ENCODE results near the gene PALLD. TPM values are rescaled to one million over a fixed set of nuclear protein-coding genes. Genes with fewer than 3 reads are reported as not detected.

PALLD gene
- total and polyA plus RNA-seq, 2 of the 8 experiments (the other 6 are each of a cell fraction or from before 2014, with no cell fraction given): 10.5 to 25.0 TPM

DNA sequence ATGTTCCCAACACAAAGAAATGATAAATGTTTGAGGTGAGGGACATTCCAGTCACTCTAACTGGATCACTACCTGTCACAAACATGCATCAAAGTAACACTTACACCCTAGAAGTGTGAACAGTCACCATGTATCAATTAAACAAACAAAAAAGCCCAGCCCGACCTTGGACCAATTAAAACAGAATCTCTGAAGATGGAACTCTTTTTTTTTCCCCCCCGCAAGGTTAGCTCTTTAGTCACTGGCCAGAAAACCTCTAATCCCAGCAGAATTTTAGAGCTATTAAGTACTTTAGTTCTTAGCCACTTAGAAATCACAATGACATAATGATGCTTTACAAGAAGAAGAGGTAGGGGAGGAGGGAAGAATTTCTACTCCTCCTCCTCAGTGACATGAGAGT, 154.5 kb downstream of the PALLD start:
- no peak for FAIRE-seq
- Histone ChIP-seq H3K36me3 (ENCODE audit: control insufficient read depth in 2 of 4, insufficient read depth in 4 of 4, low read length in 3 of 4) (no peaks in the 10 kb centered on the region), H4K8ac (ENCODE audit: extremely low read depth, insufficient read depth, low read length) (no peak overlapping the region), H2BK12ac (ENCODE audit: low read depth, low read length) (no peak overlapping the region), H3K27ac (ENCODE audit: low read depth, low read length) (no peak overlapping the region), H3K23ac (ENCODE audit: insufficient read length) (no peak overlapping the region), H3K4me3 (ENCODE audit: extremely low read depth in 1 of 4, insufficient read depth in 2 of 4, low read depth in 3 of 4, low read length in 4 of 4) (no peak overlapping the region), H4K91ac (replicated peaks; ENCODE audit: insufficient read length, low read length) (no peak overlapping the region), H3K4me1 (replicated peaks in 1 of 4; ENCODE audit: control insufficient read depth in 3 of 4, insufficient read depth in 4 of 4, low read length in 3 of 4) (peaks cover 0 to 6% (median 2%) of the 10 kb centered on the region in 4 experiments; a peak in 2 of 7 replicates), H2AFZ (ENCODE audit: low read length) (no peak overlapping the region), H4K20me1 (replicated peaks in 1 of 2; ENCODE audit: control insufficient read depth in 1 of 2, insufficient read depth in 2 of 2, low read length in 2 of 2) (no peaks in the 10 kb centered on the region), H2BK15ac (ENCODE audit: low read length) (no peak overlapping the region), H2AK5ac (ENCODE audit: low read depth, low read length) (no peak overlapping the region), H3K18ac (ENCODE audit: extremely low read depth, low read length) (no peak overlapping the region), H3K4ac (replicated peaks; ENCODE audit: insufficient read length, low read depth, low read length) (no peak overlapping the region), H3K14ac (ENCODE audit: insufficient read length) (no peak overlapping the region), H3K9me3 (ENCODE audit: insufficient read depth in 2 of 2, low read depth in 1 of 2, low read length in 1 of 2) (no peaks in the 10 kb centered on the region), H2BK120ac (replicated peaks; ENCODE audit: low read depth, low read length) (no peak overlapping the region), H4K5ac (ENCODE audit: insufficient read length, low read depth, low read length) (no peak overlapping the region), H3K27me3 (replicated peaks in 1 of 4; ENCODE audit: control insufficient read depth in 3 of 4, extremely low read depth in 1 of 4, insufficient read depth in 3 of 4, low read length in 3 of 4) (no peaks in the 10 kb centered on the region), H3K79me2 (ENCODE audit: control insufficient read depth in 1 of 2, insufficient read depth in 2 of 2, low read length in 2 of 2) (no peaks in the 10 kb centered on the region), H3K79me1 (ENCODE audit: low read depth, low read length) (no peaks in the 10 kb centered on the region), H3K9ac (replicated peaks in 1 of 4; ENCODE audit: extremely low read depth in 1 of 4, low read depth in 3 of 4, low read length in 3 of 4) (no peak overlapping the region), H3K23me2 (ENCODE audit: low read depth, low read length) (no peaks in the 10 kb centered on the region), H2BK5ac (ENCODE audit: low read depth, low read length) (no peak overlapping the region), H3K56ac (replicated peaks; ENCODE audit: insufficient read length, low read depth, low read length) (no peak overlapping the region), H3K4me2 (ENCODE audit: insufficient read depth in 1 of 2, low read depth in 2 of 2, low read length in 2 of 2) (no peak overlapping the region), H2BK20ac (ENCODE audit: low read length) (no peak overlapping the region)
- no peak for DNase-seq (ENCODE audit: low read depth in 1 of 2, low spot score in 2 of 2)
- ChIA-PET CTCF (ENCODE audit: partially characterized antibody) (interaction anchor here (1.2 to 1.9 kb wide), 3 partner anchors 9 to 271 kb away, joined by 4 to 5 read pairs (median 5); no protein-coding TSS in a partner anchor), POLR2A (ENCODE audit: partially characterized antibody) (interaction anchor here (0.9 kb wide), 1 partner anchor 16 kb away, joined by 3 read pairs; no protein-coding TSS in a partner anchor)
- WGBS, 2 experiments (ENCODE audit: extremely low coverage in 1 of 2, insufficient coverage in 1 of 2, insufficient read length in 1 of 2, insufficient replicate concordance in 2 of 2, low coverage in 1 of 2, low lambda C conversion rate in 2 of 2, missing lambda C conversion rate in 1 of 2): 71% methylated on average over 2 of the region's 2 CpGs; no CpG with 5 or more reads in 1 of the 2 experiments
- TF ChIP-seq HDAC2 (IDR thresholded peaks at IDR 0.05; ENCODE audit: borderline replicate concordance in 1 of 2, low read depth in 2 of 2, low read length in 2 of 2) (no peak), TBP (IDR thresholded peaks at IDR 0.05; ENCODE audit: low read depth, low read length) (no peak), SP2 (IDR thresholded peaks at IDR 0.05; ENCODE audit: low read length) (no peak), KDM4A (IDR thresholded peaks at IDR 0.05; ENCODE audit: low read depth, low read length, severe bottlenecking) (no peak), ASH2L (IDR thresholded peaks at IDR 0.05; ENCODE audit: low read length) (no peak), SRF (IDR thresholded peaks at IDR 0.05; ENCODE audit: low read depth, low read length) (no peak), CTBP2 (IDR thresholded peaks at IDR 0.05; ENCODE audit: borderline replicate concordance, insufficient read depth, insufficient read length, low read length) (no peak), RAD21 (IDR thresholded peaks at IDR 0.05 in 1 of 2, conservative IDR thresholded peaks at IDR 0.05 in 1 of 2; ENCODE audit: low read depth in 2 of 2, low read length in 2 of 2) (no peak), BRCA1 (IDR thresholded peaks at IDR 0.05; ENCODE audit: low read depth, low read length) (no peak), SIN3A (conservative IDR thresholded peaks at IDR 0.05 in 1 of 2, IDR thresholded peaks at IDR 0.05 in 1 of 2; ENCODE audit: low read depth in 1 of 2, low read length in 2 of 2) (no peak), EGR1 (IDR thresholded peaks at IDR 0.05; ENCODE audit: borderline replicate concordance, low read depth, low read length) (no peak), BACH1 (IDR thresholded peaks at IDR 0.05; ENCODE audit: low read length) (no peak), SUZ12 (IDR thresholded peaks at IDR 0.05; ENCODE audit: low read length) (no peak), POLR2AphosphoS5 (IDR thresholded peaks at IDR 0.05; ENCODE audit: low read depth, low read length) (no peak)

Data from H1 (cell line).